Large intestine (tissue), 3 donors: Measurements from ENCODE around the gene SLC38A10. TPM values are rescaled to one million over a fixed set of nuclear protein-coding genes. Genes with fewer than 3 reads are reported as not detected.
A peak's percentile ranks its signal among the peaks of the same experiment; 100 is the strongest.

Experiments
- DNase-seq, 2 donors: peaks; one replicate each; pipeline versions ENCODE4 v3.0.0 to v3.0.0-alpha.2; 2013
- H3K27ac ChIP-seq: one replicate; pipeline ENCODE4 v1.5.1; 2013; ENCODE audit warnings: low read length
- H3K27me3 ChIP-seq: 2 replicates; pipeline ENCODE4 v1.6.1; 2013; ENCODE audit warnings: low read length; ENCODE audit not compliant: control insufficient read depth, insufficient read depth
- H3K36me3 ChIP-seq: 2 replicates; pipeline ENCODE4 v1.6.1; 2013; ENCODE audit warnings: low read length; ENCODE audit not compliant: control insufficient read depth, insufficient read depth
- H3K4me1 ChIP-seq: one replicate; pipeline ENCODE4 v1.6.1; 2013; ENCODE audit warnings: low read length; ENCODE audit not compliant: control insufficient read depth, insufficient read depth
- H3K4me3 ChIP-seq: one replicate; pipeline ENCODE4 v1.5.1; 2013; ENCODE audit warnings: low read length
- H3K9me3 ChIP-seq: one replicate; pipeline ENCODE4 v1.6.1; 2013; ENCODE audit warnings: mild to moderate bottlenecking, low read depth, low read length, moderate library complexity; ENCODE audit not compliant: control insufficient read depth
- WGBS: methylation state at CpG from one replicate; pipeline ENCODE4 v1.1.5; 2013; ENCODE audit warnings: low lambda C conversion rate; ENCODE audit not compliant: insufficient coverage; 5-methylcytosine and 5-hydroxymethylcytosine counted together
- polyA plus RNA-seq: library from polyadenylated mRNA; unstranded; fragments of 120-200 nt; gene quantifications from one replicate; pipeline ENCODE4 v1.2.1, GENCODE V29; 2013

Gene SLC38A10
- polyA plus RNA-seq, 1 donor, result 86.5 TPM

GRCh38 chr17:81238815-81239713, 56.0 kb downstream of the SLC38A10 start, which contains the start of the genes NDUFAF8 and TEPSIN:
TSS of gene NDUFAF8 (plus strand) at chr17:81239318. CDS start at chr17:81239364, 46 bp downstream.
TSS of gene TEPSIN (minus strand) at chr17:81239055. CDS start at chr17:81239033, 22 bp downstream.
- WGBS, result no CpG with 5 or more reads among the region's 100 CpGs
- H3K27ac ChIP-seq, result no peak within 1 kb of the TSS
- H3K4me3 ChIP-seq, result peak within 1 kb of the TSS; percentile 75
- peaks cover 17% of the 10 kb centered on the region for H3K4me1 ChIP-seq
- no peaks in the 10 kb centered on the region for H3K9me3 ChIP-seq
- H3K36me3 ChIP-seq, result peaks cover 10% of the 10 kb centered on the region
- peak; percentile 98 to 99 for DNase-seq
- H3K27me3 ChIP-seq, result no peaks in the 10 kb centered on the region

- no peak for DNase-seq
- no CpG with 5 or more reads among the region's 26 CpGs for WGBS
- H3K4me3 ChIP-seq, result peak overlapping the region; percentile 66
- no peak overlapping the region for H3K27ac ChIP-seq
- H3K9me3 ChIP-seq, result no peaks in the 10 kb centered on the region
- H3K27me3 ChIP-seq, result no peaks in the 10 kb centered on the region
- peaks cover 17% of the 10 kb centered on the region for H3K4me1 ChIP-seq
- peaks cover 16% of the 10 kb centered on the region for H3K36me3 ChIP-seq
Observed at GRCh38 chr17:81238490-81238814, 56.7 kb downstream of the SLC38A10 start.

- Histone ChIP-seq H3K4me1 (peaks cover 17% of the 10 kb centered on the region), H3K27ac (no peak overlapping the region)
- 80% methylated on average over 1 of the region's 36 CpGs for WGBS
Observed at GRCh38 chr17:81237591-81238489, 57.3 kb downstream of the SLC38A10 start.

GRCh38 chr17:81236784-81237183, 58.3 kb downstream of the SLC38A10 start:
- no peak for DNase-seq
- H3K4me1 ChIP-seq, result peaks cover 17% of the 10 kb centered on the region

More at GRCh38 chr17:81237591-81238489, 57.3 kb downstream of the SLC38A10 start:
- peaks cover 22% of the 10 kb centered on the region for H3K36me3 ChIP-seq
- no peak for DNase-seq
- H3K9me3 ChIP-seq, result peaks cover 2% of the 10 kb centered on the region
- peak overlapping the region; percentile 66 for H3K4me3 ChIP-seq
- H3K27me3 ChIP-seq, result no peaks in the 10 kb centered on the region

GRCh38 chr17:81235822-81236740, 59.0 kb downstream of the SLC38A10 start:
- no peak for DNase-seq
- peaks cover 34% of the 10 kb centered on the region for H3K36me3 ChIP-seq
- no peak overlapping the region for H3K27ac ChIP-seq
- peaks cover 17% of the 10 kb centered on the region for H3K4me1 ChIP-seq
- no peak overlapping the region for H3K4me3 ChIP-seq
- no CpG with 5 or more reads among the region's 32 CpGs for WGBS
- H3K9me3 ChIP-seq, result peaks cover 2% of the 10 kb centered on the region
- H3K27me3 ChIP-seq, result no peaks in the 10 kb centered on the region

More at GRCh38 chr17:81236784-81237183, 58.3 kb downstream of the SLC38A10 start:
- WGBS, result no CpG with 5 or more reads among the region's 21 CpGs
- peaks cover 30% of the 10 kb centered on the region for H3K36me3 ChIP-seq
- H3K4me3 ChIP-seq, result no peak overlapping the region
- H3K27ac ChIP-seq, result no peak overlapping the region
- H3K9me3 ChIP-seq, result peaks cover 2% of the 10 kb centered on the region
- H3K27me3 ChIP-seq, result no peaks in the 10 kb centered on the region

GRCh38 chr17:81234940-81235821, 59.9 kb downstream of the SLC38A10 start:
- Histone ChIP-seq H3K9me3 (peaks cover 2% of the 10 kb centered on the region), H3K4me1 (peaks cover 17% of the 10 kb centered on the region), H3K4me3 (no peak overlapping the region), H3K27me3 (no peaks in the 10 kb centered on the region), H3K36me3 (peaks cover 43% of the 10 kb centered on the region), H3K27ac (no peak overlapping the region)
- no CpG with 5 or more reads among the region's 26 CpGs for WGBS
- no peak for DNase-seq

- no peak for DNase-seq
- Histone ChIP-seq H3K4me1 (peaks cover 12% of the 10 kb centered on the region), H3K9me3 (peaks cover 2% of the 10 kb centered on the region), H3K36me3 (peaks cover 50% of the 10 kb centered on the region), H3K27me3 (no peaks in the 10 kb centered on the region), H3K4me3 (no peak overlapping the region), H3K27ac (no peak overlapping the region)
- no CpG with 5 or more reads among the region's 13 CpGs for WGBS
Observed at GRCh38 chr17:81234506-81234855, 60.6 kb downstream of the SLC38A10 start.

- Histone ChIP-seq H3K4me3 (no peak overlapping the region), H3K36me3 (peaks cover 51% of the 10 kb centered on the region), H3K9me3 (peaks cover 2% of the 10 kb centered on the region), H3K27me3 (no peaks in the 10 kb centered on the region), H3K27ac (no peak overlapping the region), H3K4me1 (peaks cover 12% of the 10 kb centered on the region)
- no CpG with 5 or more reads among the region's 21 CpGs for WGBS
- no peak for DNase-seq
Observed at GRCh38 chr17:81233811-81234505, 61.1 kb downstream of the SLC38A10 start.

- H3K27ac ChIP-seq, result no peak overlapping the region
- no peak overlapping the region for H3K4me3 ChIP-seq
- WGBS, result no CpG with 5 or more reads among the region's 17 CpGs
- no peaks in the 10 kb centered on the region for H3K27me3 ChIP-seq
- DNase-seq, result no peak
- peaks cover 54% of the 10 kb centered on the region for H3K36me3 ChIP-seq
- H3K4me1 ChIP-seq, result peaks cover 12% of the 10 kb centered on the region
- peaks cover 2% of the 10 kb centered on the region for H3K9me3 ChIP-seq
Observed at GRCh38 chr17:81233316-81233715, 61.8 kb downstream of the SLC38A10 start.
